ENCODE data around the gene BST2.

The BST2 gene, protein sequence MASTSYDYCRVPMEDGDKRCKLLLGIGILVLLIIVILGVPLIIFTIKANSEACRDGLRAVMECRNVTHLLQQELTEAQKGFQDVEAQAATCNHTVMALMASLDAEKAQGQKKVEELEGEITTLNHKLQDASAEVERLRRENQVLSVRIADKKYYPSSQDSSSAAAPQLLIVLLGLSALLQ

DNA sequence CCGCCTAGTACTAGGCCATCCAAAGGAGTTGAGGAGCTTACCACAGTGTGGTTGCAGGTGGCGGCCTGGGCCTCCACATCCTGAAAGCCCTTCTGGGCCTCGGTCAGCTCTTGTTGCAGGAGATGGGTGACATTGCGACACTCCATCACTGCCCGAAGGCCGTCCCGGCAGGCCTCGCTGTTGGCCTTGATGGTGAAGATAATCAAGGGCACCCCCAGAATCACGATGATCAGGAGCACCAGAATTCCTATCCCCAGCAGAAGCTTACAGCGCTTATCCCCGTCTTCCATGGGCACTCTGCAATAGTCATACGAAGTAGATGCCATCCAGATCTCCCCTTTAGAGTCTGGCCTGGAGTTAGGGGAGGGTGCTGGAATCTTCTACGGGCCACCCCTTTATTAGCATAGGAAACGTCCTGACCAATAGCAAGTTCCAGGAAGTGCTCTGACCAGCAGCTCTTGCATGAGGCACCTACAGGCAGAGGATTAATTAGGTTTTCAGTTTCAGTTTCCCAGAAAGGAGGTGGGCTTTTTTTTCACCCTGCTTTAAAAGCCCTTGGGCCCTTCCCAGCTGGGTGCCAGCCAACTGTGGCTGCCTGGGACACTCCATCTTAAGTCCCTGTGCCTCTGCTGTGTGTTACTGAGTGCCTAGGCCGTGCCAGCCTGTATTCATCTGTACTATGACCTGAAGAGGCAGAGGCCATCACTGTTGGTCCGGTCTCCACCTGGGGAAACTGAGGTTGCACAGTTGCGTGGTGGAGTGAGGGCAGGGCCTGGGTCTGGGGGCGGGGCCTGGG lies at the start of gene BST2:
TSS of gene BST2 (minus strand) at position 381 of the 796 bp plus-strand sequence. CDS start at position 326, 55 bp downstream.
- peaks cover 26% of the 10 kb centered on the region for H3K36me3 Mint-ChIP-seq (ENCODE audit: low read depth)
- H3K4me3 Mint-ChIP-seq = peak within 1 kb of the TSS; percentile 89

DNA sequence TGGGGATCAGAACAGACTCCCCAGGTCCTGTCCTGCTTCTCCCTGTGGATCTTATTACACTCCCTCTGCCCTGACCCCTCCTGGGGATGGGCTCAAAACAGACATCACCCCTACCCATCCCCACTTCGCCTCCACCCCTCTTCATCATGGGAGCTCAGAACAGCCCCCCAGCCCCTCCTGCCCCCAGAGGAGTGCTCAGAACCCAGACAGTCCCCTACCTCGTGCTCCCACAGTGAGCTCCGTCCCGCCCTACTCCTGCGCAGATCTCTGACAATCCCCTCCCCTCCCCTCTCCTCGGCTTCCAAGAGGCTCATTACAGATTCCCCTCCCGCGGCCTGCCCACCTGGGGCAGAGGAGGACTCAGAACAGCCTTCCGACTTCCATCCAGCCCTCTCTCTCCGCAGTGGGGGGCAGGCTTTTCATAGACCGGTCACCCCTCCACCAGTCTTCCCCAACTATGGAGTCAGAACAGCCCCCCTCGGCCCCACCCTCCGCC lies 49.2 kb upstream of the BST2 start:
- no peak overlapping the region for H3K4me3 Mint-ChIP-seq
- H3K4me1 Mint-ChIP-seq (ENCODE audit: low read depth) = peaks cover 23% of the 10 kb centered on the region
- no peaks in the 10 kb centered on the region for H3K36me3 Mint-ChIP-seq (ENCODE audit: low read depth)
- no peak overlapping the region for H3K27ac Mint-ChIP-seq
- peaks cover 45% of the 10 kb centered on the region for H3K27me3 Mint-ChIP-seq
- no peaks in the 10 kb centered on the region for H3K9me3 Mint-ChIP-seq

More for the DNA sequence above, at the start of gene BST2:
- H3K27ac Mint-ChIP-seq = peak within 1 kb of the TSS; percentile 95
- H3K27me3 Mint-ChIP-seq = no peaks in the 10 kb centered on the region
- no peaks in the 10 kb centered on the region for H3K9me3 Mint-ChIP-seq
- H3K4me1 Mint-ChIP-seq (ENCODE audit: low read depth) = peaks cover 26% of the 10 kb centered on the region

DNA sequence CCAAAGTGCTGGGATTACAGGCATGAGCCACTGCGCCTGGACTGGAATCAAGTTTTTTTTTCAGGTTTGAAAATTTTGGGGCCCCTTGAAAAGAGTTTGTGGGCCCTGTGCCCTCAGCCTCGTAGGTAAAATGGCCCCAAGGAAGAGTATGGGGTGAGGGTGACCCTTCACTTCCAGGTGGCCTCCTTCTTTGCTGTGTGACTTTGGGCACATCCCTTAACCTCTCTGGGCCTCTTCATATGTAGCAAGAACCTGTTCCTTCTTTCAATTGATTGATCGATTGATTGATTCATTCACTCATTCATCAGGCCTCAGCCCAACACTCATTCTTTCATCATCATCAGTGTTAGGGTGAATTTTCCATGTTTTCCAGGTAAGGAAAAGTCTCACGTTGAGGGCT lies 46.4 kb upstream of the BST2 start:
- no peaks in the 10 kb centered on the region for H3K9me3 Mint-ChIP-seq
- no peaks in the 10 kb centered on the region for H3K36me3 Mint-ChIP-seq (ENCODE audit: low read depth)
- peaks cover 40% of the 10 kb centered on the region for H3K27me3 Mint-ChIP-seq
- peaks cover 28% of the 10 kb centered on the region for H3K4me1 Mint-ChIP-seq (ENCODE audit: low read depth)
- no peak overlapping the region for H3K4me3 Mint-ChIP-seq
- no peak overlapping the region for H3K27ac Mint-ChIP-seq

DNA sequence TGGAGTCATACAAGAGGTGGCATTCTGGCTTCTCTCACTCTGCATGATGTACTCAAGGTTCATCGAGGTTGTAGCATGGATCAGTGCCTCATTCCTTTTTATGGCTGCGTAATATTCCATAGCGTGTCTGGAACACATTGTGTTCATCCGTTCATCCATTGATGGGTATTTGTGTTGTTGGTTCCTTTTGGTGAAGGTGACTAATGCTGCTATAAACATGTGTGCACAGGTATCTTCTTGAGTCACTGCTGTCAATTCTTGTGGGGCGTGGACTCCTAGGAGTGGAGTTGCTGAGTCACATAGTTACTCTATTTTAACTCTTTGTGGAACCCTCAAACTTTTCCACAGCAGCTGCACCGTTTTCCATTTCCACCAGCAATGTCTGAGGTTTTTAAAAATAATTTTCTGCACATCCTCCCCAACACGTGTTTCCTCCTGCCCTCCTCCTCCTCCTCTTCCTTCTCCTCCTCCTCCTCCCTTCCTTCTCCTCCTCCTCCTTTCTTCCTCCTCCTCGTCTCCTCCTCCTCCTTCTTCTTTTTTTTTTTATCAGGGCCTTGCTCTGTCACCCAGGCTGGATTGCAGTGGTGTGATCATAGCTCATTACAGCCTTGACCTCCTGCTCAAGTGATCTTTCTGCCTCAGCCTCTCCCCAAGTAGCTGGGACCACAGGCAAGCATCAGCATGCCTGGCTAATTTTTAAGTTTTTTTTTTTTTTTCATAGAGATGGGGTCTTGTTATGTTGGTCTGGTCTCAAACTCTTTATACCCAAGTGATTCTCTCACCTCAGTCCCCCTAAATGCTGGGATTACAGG lies 45.0 kb upstream of the BST2 start:
- H3K27ac Mint-ChIP-seq = peak overlapping the region; percentile 80
- H3K36me3 Mint-ChIP-seq (ENCODE audit: low read depth) = no peaks in the 10 kb centered on the region
- peaks cover 28% of the 10 kb centered on the region for H3K4me1 Mint-ChIP-seq (ENCODE audit: low read depth)
- no peaks in the 10 kb centered on the region for H3K9me3 Mint-ChIP-seq
- no peak overlapping the region for H3K4me3 Mint-ChIP-seq
- H3K27me3 Mint-ChIP-seq = peaks cover 34% of the 10 kb centered on the region

- Mint-ChIP-seq H3K4me1 (ENCODE audit: low read depth) (peaks cover 25% of the 10 kb centered on the region), H3K4me3 (no peak within 1 kb of the TSS), H3K27ac (no peak within 1 kb of the TSS), H3K36me3 (ENCODE audit: low read depth) (no peaks in the 10 kb centered on the region), H3K9me3 (no peaks in the 10 kb centered on the region), H3K27me3 (peaks cover 21% of the 10 kb centered on the region)
These were observed 42.9 kb upstream of the BST2 start, which contains the start of gene TMEM221 for GRCh38 chr19:17448131-17448967. TMEM221 (minus strand) TSS chr19:17448668; CDS start chr19:17448462, 206 bp downstream.

GRCh38 chr19:17447704-17448130 lies 42.3 kb upstream of the BST2 start:
- no peaks in the 10 kb centered on the region for H3K9me3 Mint-ChIP-seq
- no peak overlapping the region for H3K27ac Mint-ChIP-seq
- H3K27me3 Mint-ChIP-seq = peaks cover 19% of the 10 kb centered on the region
- no peak overlapping the region for H3K4me3 Mint-ChIP-seq
- peaks cover 24% of the 10 kb centered on the region for H3K4me1 Mint-ChIP-seq (ENCODE audit: low read depth)
- no peaks in the 10 kb centered on the region for H3K36me3 Mint-ChIP-seq (ENCODE audit: low read depth)

DNA sequence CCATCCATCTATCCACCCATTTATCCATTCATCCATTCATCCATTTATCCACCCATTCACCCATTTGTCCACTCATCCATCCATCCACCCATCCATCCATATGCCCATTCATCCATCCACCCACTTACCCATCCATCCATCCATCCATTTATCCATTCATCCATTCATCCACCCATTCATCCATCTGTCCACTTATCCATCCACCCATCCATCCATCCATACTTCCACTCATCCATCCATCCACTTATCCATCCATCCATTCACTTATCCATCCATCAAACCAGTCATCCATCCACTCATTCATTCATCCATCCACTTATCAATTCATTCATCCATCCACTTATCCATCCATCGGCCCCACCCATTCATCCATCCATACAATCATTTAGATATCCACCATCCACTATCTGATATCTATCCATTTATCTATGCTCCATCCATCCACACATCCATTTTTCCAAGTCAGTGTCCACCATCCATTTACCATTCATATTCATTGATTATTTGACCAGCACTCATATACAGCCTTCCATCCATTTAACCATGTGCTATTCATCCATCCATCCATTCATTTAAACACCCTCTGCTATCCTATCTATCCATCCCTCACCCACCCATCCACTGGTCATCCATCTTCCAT lies 40.2 kb upstream of the BST2 start:
- Mint-ChIP-seq H3K36me3 (ENCODE audit: low read depth) (no peaks in the 10 kb centered on the region), H3K4me3 (no peak overlapping the region), H3K4me1 (ENCODE audit: low read depth) (peaks cover 16% of the 10 kb centered on the region), H3K27ac (no peak overlapping the region), H3K27me3 (peaks cover 15% of the 10 kb centered on the region), H3K9me3 (no peaks in the 10 kb centered on the region)

- no peaks in the 10 kb centered on the region for H3K27me3 Mint-ChIP-seq
- no peaks in the 10 kb centered on the region for H3K9me3 Mint-ChIP-seq
- no peaks in the 10 kb centered on the region for H3K36me3 Mint-ChIP-seq (ENCODE audit: low read depth)
- H3K4me1 Mint-ChIP-seq (ENCODE audit: low read depth) = no peaks in the 10 kb centered on the region
- no peak overlapping the region for H3K27ac Mint-ChIP-seq
- H3K4me3 Mint-ChIP-seq = no peak overlapping the region
These were observed 36.0 kb upstream of the BST2 start for GRCh38 chr19:17441241-17442021.

- Mint-ChIP-seq H3K27ac (no peak overlapping the region), H3K4me1 (ENCODE audit: low read depth) (no peaks in the 10 kb centered on the region), H3K9me3 (no peaks in the 10 kb centered on the region), H3K36me3 (ENCODE audit: low read depth) (no peaks in the 10 kb centered on the region), H3K4me3 (no peak overlapping the region), H3K27me3 (no peaks in the 10 kb centered on the region)
These were observed 31.4 kb upstream of the BST2 start for GRCh38 chr19:17436874-17437267.

DNA sequence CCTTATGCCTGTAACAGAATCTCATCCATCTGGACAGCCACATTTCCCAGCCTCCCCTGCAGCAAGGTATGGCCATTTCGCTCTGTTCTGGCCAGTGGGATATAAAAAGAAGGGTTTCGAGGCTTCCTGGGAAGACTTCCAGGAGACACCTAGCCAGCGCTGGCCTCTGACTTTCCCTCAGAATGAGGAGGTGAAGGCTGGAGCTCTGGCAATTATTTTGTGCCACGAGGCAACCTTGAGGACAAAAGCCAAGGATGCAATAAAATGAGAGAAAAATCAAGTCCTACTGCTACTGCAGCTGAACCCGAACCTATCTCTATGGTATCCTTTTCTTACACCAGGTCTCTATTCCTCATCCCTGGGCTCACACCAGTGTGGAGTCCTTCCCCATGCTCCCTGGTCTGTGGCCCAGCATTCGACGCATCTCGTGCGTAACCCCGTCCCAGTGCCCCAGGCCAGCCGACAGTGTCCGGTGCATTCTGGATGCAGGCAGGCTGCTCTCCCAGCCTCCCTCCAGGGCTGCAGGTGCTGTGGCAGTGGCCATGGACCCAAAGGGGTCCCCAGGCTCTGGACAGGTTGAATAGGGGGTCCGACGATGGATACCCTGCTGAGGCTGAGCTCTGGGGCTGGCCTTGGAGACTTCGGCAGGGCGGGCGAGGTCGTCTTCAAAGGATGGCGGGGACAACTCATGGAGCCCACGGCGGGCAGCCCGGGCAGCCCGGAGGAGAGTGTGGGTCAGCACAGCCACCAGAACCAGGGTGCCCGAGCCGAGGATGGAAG lies 30.9 kb upstream of the BST2 start:
- Mint-ChIP-seq H3K4me1 (ENCODE audit: low read depth) (no peaks in the 10 kb centered on the region), H3K4me3 (no peak overlapping the region), H3K36me3 (ENCODE audit: low read depth) (no peaks in the 10 kb centered on the region), H3K27me3 (no peaks in the 10 kb centered on the region), H3K9me3 (no peaks in the 10 kb centered on the region), H3K27ac (no peak overlapping the region)

DNA sequence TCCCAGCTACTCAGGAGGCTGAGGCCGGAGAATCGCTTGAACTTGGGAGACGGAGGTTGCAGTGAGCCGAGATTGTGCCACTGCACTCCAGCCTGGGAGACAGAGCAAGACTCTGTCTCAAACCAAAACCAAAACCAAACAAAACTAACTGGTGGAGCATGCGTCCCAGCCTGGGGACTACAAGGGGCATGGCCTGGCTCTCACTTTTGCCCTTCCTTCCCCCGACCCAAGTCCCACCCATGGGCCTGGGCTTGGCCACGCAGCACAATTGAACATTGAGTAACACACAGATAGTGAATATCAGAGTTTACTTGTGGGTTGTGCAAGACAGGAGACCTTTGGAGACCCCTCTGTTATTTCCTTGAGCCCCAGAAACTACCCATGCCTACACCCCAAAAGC lies 29.8 kb upstream of the BST2 start:
- no peaks in the 10 kb centered on the region for H3K36me3 Mint-ChIP-seq (ENCODE audit: low read depth)
- no peak overlapping the region for H3K27ac Mint-ChIP-seq
- H3K4me3 Mint-ChIP-seq = no peak overlapping the region
- no peaks in the 10 kb centered on the region for H3K9me3 Mint-ChIP-seq
- H3K4me1 Mint-ChIP-seq (ENCODE audit: low read depth) = no peaks in the 10 kb centered on the region
- no peaks in the 10 kb centered on the region for H3K27me3 Mint-ChIP-seq

DNA sequence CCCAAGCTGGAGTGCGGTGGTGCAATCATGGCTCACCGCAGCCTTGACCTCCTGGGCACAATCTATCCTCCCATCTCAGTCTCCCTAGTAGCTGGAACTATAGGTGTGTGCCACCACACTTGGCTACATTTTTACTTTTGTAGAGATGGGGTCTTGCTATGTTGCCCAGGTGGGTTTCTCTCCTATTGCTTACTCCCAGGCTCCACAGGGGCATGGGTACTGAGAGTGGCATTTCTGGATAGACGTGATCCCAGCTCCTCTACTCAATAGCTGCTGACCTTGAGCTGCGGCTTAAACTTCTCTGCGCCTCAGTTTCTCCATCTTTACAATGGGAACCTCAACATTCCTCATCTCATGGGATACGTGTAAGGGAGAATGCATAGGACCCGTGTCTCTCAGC lies 26.0 kb upstream of the BST2 start:
- no peaks in the 10 kb centered on the region for H3K27me3 Mint-ChIP-seq
- H3K9me3 Mint-ChIP-seq = no peaks in the 10 kb centered on the region
- H3K36me3 Mint-ChIP-seq (ENCODE audit: low read depth) = no peaks in the 10 kb centered on the region
- H3K4me1 Mint-ChIP-seq (ENCODE audit: low read depth) = no peaks in the 10 kb centered on the region
- H3K27ac Mint-ChIP-seq = no peak overlapping the region
- no peak overlapping the region for H3K4me3 Mint-ChIP-seq

DNA sequence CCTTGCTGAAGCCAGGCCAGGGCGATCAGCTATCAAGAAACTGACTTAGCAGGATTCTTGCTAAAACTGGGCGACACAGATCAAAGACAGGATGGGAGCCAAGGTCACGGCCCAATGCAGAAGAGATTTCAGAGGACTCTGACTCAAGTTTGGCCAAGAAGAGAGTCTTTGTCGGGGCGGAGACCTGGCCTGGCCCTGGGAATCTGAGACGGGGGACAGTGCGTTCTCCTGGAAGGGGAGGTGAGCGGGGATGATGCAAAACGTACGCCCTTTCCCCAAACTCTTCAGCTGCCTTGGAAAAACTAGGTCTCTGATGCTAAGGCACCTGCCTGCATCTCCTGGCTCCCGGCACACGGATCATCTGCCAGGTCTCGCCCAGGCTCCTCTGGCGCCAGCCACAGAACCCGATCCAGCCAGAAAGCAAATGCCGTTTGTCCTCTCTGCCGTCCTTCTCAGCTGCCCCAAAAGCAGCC lies 24.2 kb upstream of the BST2 start:
- no peak overlapping the region for H3K27ac Mint-ChIP-seq
- no peaks in the 10 kb centered on the region for H3K36me3 Mint-ChIP-seq (ENCODE audit: low read depth)

More for the DNA sequence above, 24.2 kb upstream of the BST2 start:
- Mint-ChIP-seq H3K27me3 (no peaks in the 10 kb centered on the region), H3K4me1 (ENCODE audit: low read depth) (no peaks in the 10 kb centered on the region), H3K9me3 (no peaks in the 10 kb centered on the region), H3K4me3 (no peak overlapping the region)
